ENCODE data around the gene SCGB1C2.

- no peak for TF ChIP-seq POLR2AphosphoS5 (IDR thresholded peaks at IDR 0.05; ENCODE audit: low read depth, low read length)
- no peak for TF ChIP-seq TAF1 (IDR thresholded peaks at IDR 0.05; ENCODE audit: borderline replicate concordance, low read depth, low read length)
Observed at GRCh38 chr17:162689-163088, 25.3 kb downstream of the SCGB1C2 start.
